ENCODE data around the gene BRIP1.

DNA sequence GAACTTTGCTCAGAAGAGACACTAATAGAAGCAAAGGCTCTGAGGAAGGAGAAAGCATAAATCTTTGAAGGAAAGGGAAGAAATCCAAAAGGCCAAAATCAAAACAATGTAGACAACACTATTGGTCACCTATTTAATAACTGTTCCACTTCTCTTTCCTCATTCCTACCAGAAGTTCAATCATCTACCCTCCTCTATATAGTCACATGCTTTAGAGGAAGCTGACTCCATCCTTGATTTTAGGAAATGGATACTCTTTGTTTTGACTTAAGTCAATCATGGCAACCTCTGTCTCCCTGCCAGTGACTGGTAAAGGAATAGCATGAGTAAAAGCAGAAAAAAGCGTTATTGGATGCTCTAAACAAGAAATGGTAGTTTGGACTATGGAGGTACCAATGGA lies 7.3 kb downstream of the BRIP1 start:
- TF ChIP-seq ZNF8 (CRISPR knock-in tag; IDR thresholded peaks at IDR 0.05) (no peak), ZNF70 (CRISPR knock-in tag; IDR thresholded peaks at IDR 0.05) (no peak), ISL1 (CRISPR knock-in tag; IDR thresholded peaks at IDR 0.05) (no peak), ZFP3 (CRISPR knock-in tag; IDR thresholded peaks at IDR 0.05) (no peak), ZC3H10 (CRISPR knock-in tag; IDR thresholded peaks at IDR 0.05) (no peak), ZNF565 (CRISPR knock-in tag; conservative IDR thresholded peaks at IDR 0.05; ENCODE audit: low read depth) (no peak)

All from SK-N-SH treated with all-trans-retinoic acid at 6 μM for 48 hours (cell line).